ENCODE results near the gene TUBG2.

The TUBG2 gene

GRCh38 chr17:42702446-42702845 lies 43.4 kb downstream of the TUBG2 start:
- DNase-seq = no peak
- Histone ChIP-seq H3K4me2 (ENCODE audit: low read length) (no peak overlapping the region), H3K23ac (ENCODE audit: low read length) (no peak overlapping the region), H3K4me3 (ENCODE audit: low read depth, low read length) (no peak overlapping the region), H4K8ac (ENCODE audit: low read depth, low read length) (no peak overlapping the region), H4K12ac (ENCODE audit: low read depth, low read length) (no peak overlapping the region), H3K36me3 (ENCODE audit: control insufficient read depth in 1 of 2, insufficient read depth in 2 of 2, low read length in 2 of 2) (peaks cover 31 to 48% of the 10 kb centered on the region in 2 experiments), H2AK5ac (ENCODE audit: low read length) (no peak overlapping the region), H3K9me3 (ENCODE audit: insufficient read depth, low read depth, low read length) (no peaks in the 10 kb centered on the region), H3K4me1 (ENCODE audit: control insufficient read depth in 1 of 2, insufficient read depth in 2 of 2, low read length in 2 of 2) (no peaks in the 10 kb centered on the region), H3K79me1 (ENCODE audit: low read length) (no peaks in the 10 kb centered on the region), H3K9ac (ENCODE audit: low read length) (no peak overlapping the region), H4K91ac (ENCODE audit: low read depth, low read length) (no peak overlapping the region), H3K79me2 (ENCODE audit: control insufficient read depth, insufficient read depth, low read length, poor library complexity) (no peaks in the 10 kb centered on the region), H2AFZ (ENCODE audit: insufficient read depth, low read length, poor library complexity) (no peak overlapping the region), H2BK12ac (ENCODE audit: low read length) (no peak overlapping the region), H3K27me3 (ENCODE audit: insufficient read depth, low read length) (no peaks in the 10 kb centered on the region), H3K4ac (ENCODE audit: low read depth, low read length) (no peak overlapping the region), H3K18ac (ENCODE audit: low read length) (no peak overlapping the region), H2BK120ac (ENCODE audit: insufficient read depth, low read length, poor library complexity) (no peak overlapping the region), H3K14ac (ENCODE audit: low read length) (no peak overlapping the region), H2BK5ac (ENCODE audit: low read depth, low read length, poor library complexity) (no peak overlapping the region), H3K27ac (ENCODE audit: low read depth, low read length) (no peak overlapping the region)
- no CpG with 5 or more reads among the region's 11 CpGs for WGBS (ENCODE audit: extremely low coverage, insufficient coverage, insufficient read length)

- no peaks in the 10 kb centered on the region for H3K4me1 ChIP-seq (ENCODE audit: control insufficient read depth in 1 of 2, insufficient read depth in 2 of 2, low read length in 2 of 2)
- H3K79me1 ChIP-seq (ENCODE audit: low read length) = no peaks in the 10 kb centered on the region
- no peak overlapping the region for H3K9ac ChIP-seq (ENCODE audit: low read length)
- no peak overlapping the region for H4K12ac ChIP-seq (ENCODE audit: low read depth, low read length)
- no peaks in the 10 kb centered on the region for H3K9me3 ChIP-seq (ENCODE audit: insufficient read depth, low read depth, low read length)
- no peak overlapping the region for H3K14ac ChIP-seq (ENCODE audit: low read length)
- H4K91ac ChIP-seq (ENCODE audit: low read depth, low read length) = no peak overlapping the region
- H2AK5ac ChIP-seq (ENCODE audit: low read length) = no peak overlapping the region
- DNase-seq = no peak
- H3K18ac ChIP-seq (ENCODE audit: low read length) = no peak overlapping the region
- no peak overlapping the region for H3K23ac ChIP-seq (ENCODE audit: low read length)
- H2BK120ac ChIP-seq (ENCODE audit: insufficient read depth, low read length, poor library complexity) = no peak overlapping the region
- no peak overlapping the region for H4K8ac ChIP-seq (ENCODE audit: low read depth, low read length)
- H3K79me2 ChIP-seq (ENCODE audit: control insufficient read depth, insufficient read depth, low read length, poor library complexity) = no peaks in the 10 kb centered on the region
- H3K4ac ChIP-seq (ENCODE audit: low read depth, low read length) = no peak overlapping the region
- H3K27ac ChIP-seq (ENCODE audit: low read depth, low read length) = no peak overlapping the region
- no peak overlapping the region for H2AFZ ChIP-seq (ENCODE audit: insufficient read depth, low read length, poor library complexity)
- H3K27me3 ChIP-seq (ENCODE audit: insufficient read depth, low read length) = no peaks in the 10 kb centered on the region
- no peak overlapping the region for H2BK12ac ChIP-seq (ENCODE audit: low read length)
- peaks cover 39 to 60% of the 10 kb centered on the region in 2 experiments for H3K36me3 ChIP-seq (ENCODE audit: control insufficient read depth in 1 of 2, insufficient read depth in 2 of 2, low read length in 2 of 2)
- no peak overlapping the region for H2BK5ac ChIP-seq (ENCODE audit: low read depth, low read length, poor library complexity)
- no peak overlapping the region for H3K4me2 ChIP-seq (ENCODE audit: low read length)
- H3K4me3 ChIP-seq (ENCODE audit: low read depth, low read length) = no peak overlapping the region
- no CpG with 5 or more reads among the region's 5 CpGs for WGBS (ENCODE audit: extremely low coverage, insufficient coverage, insufficient read length)
Measured at GRCh38 chr17:42704490-42704836, 45.4 kb downstream of the TUBG2 start.

GRCh38 chr17:42704837-42705494 lies 45.9 kb downstream of the TUBG2 start:
- no peak overlapping the region for H3K23ac ChIP-seq (ENCODE audit: low read length)
- no peak overlapping the region for H2BK5ac ChIP-seq (ENCODE audit: low read depth, low read length, poor library complexity)
- no peaks in the 10 kb centered on the region for H3K9me3 ChIP-seq (ENCODE audit: insufficient read depth, low read depth, low read length)
- no peak overlapping the region for H3K14ac ChIP-seq (ENCODE audit: low read length)
- H3K36me3 ChIP-seq (ENCODE audit: control insufficient read depth in 1 of 2, insufficient read depth in 2 of 2, low read length in 2 of 2) = peaks cover 39 to 64% of the 10 kb centered on the region in 2 experiments
- no peaks in the 10 kb centered on the region for H3K4me1 ChIP-seq (ENCODE audit: control insufficient read depth in 1 of 2, insufficient read depth in 2 of 2, low read length in 2 of 2)
- no peak overlapping the region for H4K12ac ChIP-seq (ENCODE audit: low read depth, low read length)
- WGBS (ENCODE audit: extremely low coverage, insufficient coverage, insufficient read length) = no CpG with 5 or more reads among the region's 8 CpGs
- no peak overlapping the region for H4K8ac ChIP-seq (ENCODE audit: low read depth, low read length)
- H4K91ac ChIP-seq (ENCODE audit: low read depth, low read length) = no peak overlapping the region
- H3K4me3 ChIP-seq (ENCODE audit: low read depth, low read length) = no peak overlapping the region
- H3K79me2 ChIP-seq (ENCODE audit: control insufficient read depth, insufficient read depth, low read length, poor library complexity) = no peaks in the 10 kb centered on the region
- H3K4ac ChIP-seq (ENCODE audit: low read depth, low read length) = no peak overlapping the region
- no peak overlapping the region for H3K4me2 ChIP-seq (ENCODE audit: low read length)
- H2BK120ac ChIP-seq (ENCODE audit: insufficient read depth, low read length, poor library complexity) = no peak overlapping the region
- H2BK12ac ChIP-seq (ENCODE audit: low read length) = no peak overlapping the region
- H2AFZ ChIP-seq (ENCODE audit: insufficient read depth, low read length, poor library complexity) = no peak overlapping the region
- no peak overlapping the region for H3K18ac ChIP-seq (ENCODE audit: low read length)
- H3K27me3 ChIP-seq (ENCODE audit: insufficient read depth, low read length) = no peaks in the 10 kb centered on the region
- H3K27ac ChIP-seq (ENCODE audit: low read depth, low read length) = no peak overlapping the region
- H2AK5ac ChIP-seq (ENCODE audit: low read length) = no peak overlapping the region
- H3K9ac ChIP-seq (ENCODE audit: low read length) = no peak overlapping the region
- DNase-seq = no peak
- no peaks in the 10 kb centered on the region for H3K79me1 ChIP-seq (ENCODE audit: low read length)

GRCh38 chr17:42706732-42707131 lies 47.6 kb downstream of the TUBG2 start:
- no peaks in the 10 kb centered on the region for H3K79me2 ChIP-seq (ENCODE audit: control insufficient read depth, insufficient read depth, low read length, poor library complexity)
- H3K4me2 ChIP-seq (ENCODE audit: low read length) = no peak overlapping the region
- DNase-seq = no peak
- no peak overlapping the region for H3K27ac ChIP-seq (ENCODE audit: low read depth, low read length)
- H3K4ac ChIP-seq (ENCODE audit: low read depth, low read length) = no peak overlapping the region
- H2BK12ac ChIP-seq (ENCODE audit: low read length) = no peak overlapping the region
- no peaks in the 10 kb centered on the region for H3K4me1 ChIP-seq (ENCODE audit: control insufficient read depth in 1 of 2, insufficient read depth in 2 of 2, low read length in 2 of 2)
- H4K8ac ChIP-seq (ENCODE audit: low read depth, low read length) = no peak overlapping the region
- no peak overlapping the region for H3K18ac ChIP-seq (ENCODE audit: low read length)
- WGBS (ENCODE audit: extremely low coverage, insufficient coverage, insufficient read length) = no CpG with 5 or more reads among the region's 5 CpGs
- H3K4me3 ChIP-seq (ENCODE audit: low read depth, low read length) = no peak overlapping the region
- peaks cover 39 to 66% of the 10 kb centered on the region in 2 experiments for H3K36me3 ChIP-seq (ENCODE audit: control insufficient read depth in 1 of 2, insufficient read depth in 2 of 2, low read length in 2 of 2)
- no peak overlapping the region for H2BK5ac ChIP-seq (ENCODE audit: low read depth, low read length, poor library complexity)
- no peaks in the 10 kb centered on the region for H3K79me1 ChIP-seq (ENCODE audit: low read length)
- no peak overlapping the region for H3K9ac ChIP-seq (ENCODE audit: low read length)
- no peak overlapping the region for H2AFZ ChIP-seq (ENCODE audit: insufficient read depth, low read length, poor library complexity)
- no peaks in the 10 kb centered on the region for H3K9me3 ChIP-seq (ENCODE audit: insufficient read depth, low read depth, low read length)
- H4K12ac ChIP-seq (ENCODE audit: low read depth, low read length) = no peak overlapping the region
- H3K27me3 ChIP-seq (ENCODE audit: insufficient read depth, low read length) = no peaks in the 10 kb centered on the region
- H3K23ac ChIP-seq (ENCODE audit: low read length) = no peak overlapping the region
- no peak overlapping the region for H2BK120ac ChIP-seq (ENCODE audit: insufficient read depth, low read length, poor library complexity)
- no peak overlapping the region for H3K14ac ChIP-seq (ENCODE audit: low read length)
- no peak overlapping the region for H2AK5ac ChIP-seq (ENCODE audit: low read length)
- H4K91ac ChIP-seq (ENCODE audit: low read depth, low read length) = no peak overlapping the region
